Left hindlimb (tissue), 1 donor: Measurements from ENCODE around the gene SCG5.
A peak's percentile ranks its signal among the peaks of the same experiment; 100 is the strongest.

Experiments used
- DNase-seq: peaks from one replicate; pipeline ENCODE4 v3.0.0-alpha.2; 2018

The SCG5 gene

DNA sequence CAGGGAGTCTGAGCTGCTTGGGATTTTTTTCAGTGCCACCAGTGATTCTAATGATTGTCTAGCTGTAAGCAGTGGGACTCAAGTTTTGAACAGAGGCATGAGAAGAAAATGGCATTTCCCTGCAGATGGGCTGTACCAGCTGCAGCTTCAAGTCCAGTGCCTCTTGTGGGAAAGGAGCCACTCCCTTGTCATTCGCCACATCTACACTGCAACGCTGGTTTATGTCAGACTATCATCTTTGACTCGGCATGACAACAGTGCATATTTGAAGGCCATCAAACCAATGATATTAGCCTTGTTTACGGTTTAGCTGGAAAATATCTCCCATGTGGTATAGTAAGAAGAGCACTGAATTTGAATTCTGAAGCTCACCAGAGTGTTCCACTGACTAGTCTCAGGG is 22.2 kb downstream of the SCG5 start:
- DNase-seq, result no peak

DNA sequence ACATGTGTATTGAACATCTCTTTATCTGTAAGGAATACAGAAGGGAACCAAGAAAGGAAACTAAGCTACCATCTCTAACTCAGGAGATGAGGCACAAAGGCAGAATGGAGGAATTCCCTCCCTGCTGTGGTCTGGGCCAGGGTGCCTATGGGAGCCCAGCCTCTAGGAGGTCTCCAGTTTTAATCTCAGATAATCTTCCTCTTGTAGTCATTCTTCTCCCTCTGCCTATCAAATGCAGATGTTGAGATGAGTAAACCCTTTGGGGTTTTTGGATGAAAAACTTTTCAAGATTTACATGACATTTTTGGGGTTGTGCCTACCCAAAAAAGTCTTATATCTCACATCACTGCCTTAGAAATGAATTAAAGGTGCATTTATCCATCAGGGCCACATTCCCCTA is 23.3 kb downstream of the SCG5 start:
- no peak for DNase-seq

DNA sequence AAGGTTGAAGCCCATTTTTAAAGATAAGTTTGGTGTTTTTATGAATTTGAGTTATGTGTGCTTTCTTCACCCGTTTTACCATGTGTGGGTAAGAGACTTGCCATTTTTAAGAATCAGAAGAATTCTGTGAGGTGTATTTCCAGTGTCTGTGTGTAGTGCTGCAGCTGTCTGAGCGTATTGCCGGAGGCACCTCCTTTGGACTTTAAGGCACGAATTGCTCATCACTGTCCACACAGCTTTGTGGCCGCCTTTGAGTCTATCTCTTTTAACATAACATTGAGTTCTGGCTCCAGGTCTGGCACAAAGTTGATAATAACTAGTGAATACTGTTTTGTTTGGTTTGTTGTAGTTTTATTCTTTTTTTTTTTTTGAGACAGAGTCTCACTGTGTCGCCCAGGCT is 25.8 kb downstream of the SCG5 start:
- DNase-seq, result no peak

DNA sequence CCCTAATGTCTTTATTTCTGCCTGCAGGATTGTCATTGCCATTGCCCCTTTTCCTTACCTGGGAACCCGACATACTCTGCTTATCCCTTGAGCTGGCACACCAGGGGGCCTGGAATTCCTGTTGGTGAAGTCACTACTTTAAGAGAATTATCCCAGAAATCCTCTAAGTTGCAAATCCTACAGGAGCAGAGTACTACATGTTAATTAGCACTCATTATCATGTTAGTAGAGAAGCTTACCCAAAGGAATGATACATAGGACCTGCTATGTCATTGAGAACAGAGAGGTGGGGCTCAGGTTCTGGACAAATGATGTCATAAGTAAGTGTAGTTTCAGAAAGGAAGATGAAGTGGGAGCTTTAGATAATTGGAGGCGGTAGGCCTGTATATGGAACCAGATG is 27.4 kb downstream of the SCG5 start:
- DNase-seq, result no peak

DNA sequence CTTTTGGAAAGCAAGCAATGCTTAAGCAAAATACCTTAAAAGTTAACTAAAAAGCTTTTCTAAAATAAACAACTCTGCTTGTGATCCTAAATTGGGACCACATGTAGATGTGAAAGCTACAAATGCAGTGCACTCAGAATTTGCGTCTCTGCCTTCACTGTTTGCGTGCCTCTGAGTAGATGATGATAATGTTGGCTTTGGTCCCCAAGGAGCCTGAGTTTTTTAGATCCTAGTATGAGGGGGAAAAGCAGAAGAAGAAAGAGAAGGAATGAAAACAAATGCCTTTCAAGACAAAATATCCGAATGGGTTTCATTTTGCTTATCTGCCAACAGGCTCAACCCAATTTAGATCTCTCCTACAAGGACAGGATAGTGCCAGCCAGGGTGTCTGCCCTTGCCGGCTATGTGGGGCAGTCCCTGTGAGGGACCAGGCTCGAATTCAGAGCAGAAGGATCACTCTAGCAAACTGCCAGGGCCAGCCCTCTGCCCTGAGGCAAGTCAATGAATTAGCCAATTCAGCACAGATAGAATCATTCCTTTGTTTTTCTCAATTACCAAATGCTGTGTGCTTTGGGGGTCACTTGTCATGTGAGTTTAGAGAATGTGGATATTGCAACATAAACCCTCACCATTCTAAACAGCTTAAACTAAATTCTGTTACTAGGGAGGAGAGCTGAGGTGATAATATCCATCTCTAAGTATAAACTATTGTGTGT is 28.5 kb downstream of the SCG5 start:
- DNase-seq, result no peak

DNA sequence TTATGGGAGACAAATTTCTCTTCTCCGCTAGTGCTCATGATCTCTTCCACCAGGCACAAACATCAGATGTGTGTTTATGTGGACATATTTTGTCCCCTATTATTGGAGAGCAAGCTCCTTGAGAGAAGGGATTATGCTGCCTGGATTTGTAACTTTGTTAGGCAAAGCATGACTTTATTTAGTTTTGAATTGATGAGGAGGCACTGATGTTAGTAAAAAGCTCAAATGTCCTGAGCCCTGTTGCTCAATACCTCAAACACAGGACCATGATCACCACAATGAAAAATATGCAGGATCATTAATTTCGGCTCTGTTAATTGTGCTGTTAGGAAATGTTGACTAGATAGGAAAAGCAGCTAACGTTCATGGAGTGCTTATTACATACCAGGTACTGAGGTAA is 29.1 kb downstream of the SCG5 start:
- DNase-seq, result no peak

DNA sequence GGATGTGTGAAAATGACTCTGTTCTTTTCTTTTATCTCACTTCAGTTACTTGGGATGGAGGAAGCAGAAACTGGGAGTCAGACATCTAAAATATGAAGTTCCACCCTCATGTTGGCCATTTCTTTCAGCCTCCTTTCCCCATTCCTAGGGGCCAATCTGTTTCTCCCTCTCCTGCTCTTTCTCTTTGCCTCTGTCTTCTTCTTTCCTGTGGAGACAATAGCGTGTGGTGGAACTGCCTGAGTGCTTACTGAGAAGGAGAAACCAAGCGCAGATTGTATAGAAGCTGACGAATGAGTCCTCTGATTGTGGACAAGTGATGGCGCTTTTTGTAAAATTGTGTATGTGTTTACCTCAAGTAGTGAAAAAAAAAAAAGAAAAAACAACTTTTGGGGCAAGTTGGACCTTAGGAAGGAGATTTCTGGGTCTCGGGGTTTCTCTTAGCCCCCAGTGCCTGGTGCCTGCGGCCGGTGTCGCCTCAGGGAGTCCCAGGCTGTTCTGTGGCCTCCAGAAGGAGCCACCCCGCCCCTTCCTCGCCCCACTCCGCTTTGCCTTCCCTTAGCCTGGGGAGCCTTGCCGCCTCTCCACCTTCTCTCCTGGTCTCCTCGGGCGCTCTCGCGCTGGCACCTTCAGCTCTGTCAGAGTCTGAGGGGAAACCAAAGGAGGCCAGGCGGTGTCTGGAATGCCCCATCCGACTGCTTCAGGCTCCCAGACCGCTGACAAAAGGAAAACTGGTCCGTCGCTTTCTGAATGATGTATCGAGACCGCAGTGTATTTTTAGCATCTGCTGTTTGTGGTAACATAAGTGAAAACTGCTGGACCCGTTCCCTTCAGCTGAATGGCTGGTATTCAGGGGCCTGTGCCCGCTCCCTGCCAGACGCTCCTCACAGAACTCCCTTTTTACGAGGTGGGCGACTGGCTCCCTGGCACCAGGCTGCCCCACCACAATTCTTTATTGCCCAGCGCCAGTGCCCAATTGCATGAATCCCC is 30.1 kb downstream of the SCG5 start:
- DNase-seq, result peak; percentile 63

DNA sequence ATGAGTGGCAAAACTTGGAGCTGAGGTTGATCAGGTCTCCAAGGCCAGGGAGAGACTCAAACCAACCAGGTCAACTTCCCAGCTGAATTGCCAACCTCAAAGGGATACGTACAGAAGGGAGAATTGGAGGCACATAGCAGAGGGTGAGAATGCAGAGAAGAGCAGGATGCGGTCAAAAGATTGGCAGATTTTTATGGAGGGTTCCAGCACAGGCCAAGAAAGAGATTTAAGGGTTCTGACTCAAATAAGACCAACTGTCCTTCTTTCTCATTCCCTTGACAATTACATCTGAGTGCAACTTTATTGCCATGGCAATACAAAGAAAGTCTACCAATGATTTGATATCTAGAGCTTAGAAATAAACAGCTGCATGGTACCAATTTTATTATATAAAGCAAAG is 33.2 kb downstream of the SCG5 start:
- DNase-seq, result no peak

DNA sequence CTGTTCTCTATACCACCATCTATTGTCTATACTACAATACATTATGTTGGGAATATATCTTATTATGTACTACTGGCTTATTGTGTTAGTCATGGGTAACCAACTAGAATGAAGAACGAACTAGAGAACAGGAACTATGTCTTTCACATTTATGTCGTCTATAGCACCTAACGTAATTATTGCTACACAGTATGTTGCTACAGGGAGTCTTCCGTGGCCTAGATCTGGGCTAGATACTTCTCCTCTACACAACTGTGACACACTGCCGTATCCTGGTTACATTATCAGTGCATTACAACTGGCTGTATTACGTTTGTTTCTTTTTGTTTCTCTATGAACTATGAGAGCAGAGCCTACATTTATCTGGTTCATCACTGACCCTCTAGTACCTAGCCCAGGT is 34.0 kb downstream of the SCG5 start:
- no peak for DNase-seq

DNA sequence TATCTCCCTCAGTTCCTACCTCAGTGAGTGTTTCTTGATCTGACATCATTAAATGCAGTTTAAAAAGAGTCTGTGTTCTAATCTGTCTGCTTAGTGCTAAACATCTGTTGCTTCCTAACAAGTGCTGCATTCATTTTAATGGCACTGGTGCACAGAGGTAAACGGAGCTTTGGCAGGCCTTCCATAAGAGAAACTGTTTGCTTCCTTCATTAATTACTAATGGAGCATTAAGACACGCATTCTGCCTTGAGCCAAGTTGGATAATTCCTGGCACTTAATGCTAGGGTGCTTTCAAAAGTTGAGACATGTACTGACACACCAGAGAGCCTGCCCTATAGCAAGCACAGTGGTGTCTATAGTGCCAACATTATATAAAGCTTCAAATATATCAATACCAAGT is 34.7 kb downstream of the SCG5 start:
- no peak for DNase-seq

DNA sequence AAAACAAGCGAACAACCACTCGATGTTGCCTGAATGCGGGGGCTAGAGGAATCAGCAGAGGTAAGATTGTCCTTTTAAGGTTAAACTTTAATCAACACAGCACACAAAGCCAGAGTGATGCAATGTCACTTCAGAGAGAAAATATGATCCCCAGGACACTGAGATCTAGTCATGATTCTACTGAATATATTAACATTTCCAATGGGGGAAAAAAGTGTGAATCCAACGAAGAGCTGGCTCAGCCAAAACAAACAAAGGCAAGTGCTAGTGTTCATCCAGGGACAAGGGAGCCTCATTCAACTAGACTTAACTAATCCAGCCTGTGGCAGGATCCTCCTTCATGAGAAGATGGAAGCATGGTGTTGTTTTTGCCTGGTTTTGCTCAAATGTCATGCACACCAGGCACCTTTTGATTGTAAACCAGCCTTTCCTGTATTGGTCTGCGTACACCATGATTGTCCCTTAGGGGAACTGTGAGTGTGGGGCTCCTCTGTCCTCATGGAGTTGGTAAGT is 35.8 kb downstream of the SCG5 start:
- DNase-seq, result no peak

DNA sequence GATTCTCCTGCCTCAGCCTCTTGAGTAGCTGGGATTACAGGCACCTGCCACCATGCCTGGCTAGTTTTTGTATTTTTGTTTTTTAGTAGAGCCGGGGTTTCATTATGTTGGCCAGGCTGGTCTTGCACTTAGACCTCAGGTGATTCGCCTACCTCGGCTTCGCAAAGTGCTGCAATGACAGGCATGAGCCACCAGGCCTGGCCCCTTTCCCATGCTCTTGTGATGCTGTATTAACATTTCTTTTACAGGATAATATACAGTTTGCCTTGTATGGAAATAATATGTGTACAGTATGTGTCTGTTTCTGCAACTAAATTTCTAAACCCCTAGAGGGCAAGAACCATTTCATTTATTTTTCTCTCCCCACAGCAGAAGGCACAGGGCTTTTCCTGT is 37.8 kb downstream of the SCG5 start:
- DNase-seq, result no peak

DNA sequence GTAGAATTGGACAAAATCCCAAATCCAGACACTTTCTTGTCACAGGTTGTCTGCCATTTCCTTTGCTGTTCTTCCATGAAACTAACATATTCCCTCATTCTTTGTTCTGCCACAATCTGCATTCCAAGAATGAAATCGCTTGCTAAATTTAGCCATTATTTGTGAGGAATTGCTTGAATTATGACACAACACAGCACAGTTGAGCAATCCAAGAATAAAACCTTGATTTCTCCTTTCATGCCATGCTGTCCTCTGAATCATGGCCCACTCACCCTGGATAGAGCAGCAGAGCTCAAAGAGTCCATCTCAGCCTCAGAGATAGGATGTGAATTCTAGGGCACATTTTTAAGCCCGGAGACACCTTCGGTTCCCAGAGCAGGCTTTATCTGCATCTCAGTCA is 41.1 kb downstream of the SCG5 start:
- no peak for DNase-seq

DNA sequence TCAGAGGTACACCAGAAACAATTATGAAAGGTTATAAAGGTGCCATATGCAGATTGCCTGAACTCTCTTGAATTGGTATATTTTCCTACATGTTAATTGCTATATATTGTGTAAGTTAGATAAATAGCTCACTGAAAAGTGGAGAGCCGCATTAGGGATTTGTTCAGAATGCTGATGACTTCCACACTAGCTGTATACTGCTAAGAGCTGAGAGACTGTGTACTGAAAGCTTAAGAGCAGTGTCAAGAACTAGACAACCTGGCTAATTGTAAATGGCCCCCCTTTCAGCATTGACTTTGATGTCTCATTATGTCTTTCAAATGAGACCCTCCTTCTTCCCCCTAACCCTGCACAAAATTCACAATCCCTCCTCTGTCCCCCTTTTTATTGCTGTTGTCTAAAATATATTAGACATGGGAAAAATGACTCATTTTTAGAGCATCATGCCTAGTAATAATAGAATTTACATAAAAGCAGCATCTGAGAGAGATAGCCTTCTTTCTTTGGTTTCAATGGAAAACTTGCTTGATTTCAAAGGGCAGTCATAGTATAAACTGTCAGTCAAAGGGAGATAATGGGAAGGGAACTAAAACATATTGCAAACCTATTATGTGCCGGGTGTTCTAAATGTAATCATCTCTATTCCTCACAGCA is 41.6 kb downstream of the SCG5 start:
- no peak for DNase-seq

DNA sequence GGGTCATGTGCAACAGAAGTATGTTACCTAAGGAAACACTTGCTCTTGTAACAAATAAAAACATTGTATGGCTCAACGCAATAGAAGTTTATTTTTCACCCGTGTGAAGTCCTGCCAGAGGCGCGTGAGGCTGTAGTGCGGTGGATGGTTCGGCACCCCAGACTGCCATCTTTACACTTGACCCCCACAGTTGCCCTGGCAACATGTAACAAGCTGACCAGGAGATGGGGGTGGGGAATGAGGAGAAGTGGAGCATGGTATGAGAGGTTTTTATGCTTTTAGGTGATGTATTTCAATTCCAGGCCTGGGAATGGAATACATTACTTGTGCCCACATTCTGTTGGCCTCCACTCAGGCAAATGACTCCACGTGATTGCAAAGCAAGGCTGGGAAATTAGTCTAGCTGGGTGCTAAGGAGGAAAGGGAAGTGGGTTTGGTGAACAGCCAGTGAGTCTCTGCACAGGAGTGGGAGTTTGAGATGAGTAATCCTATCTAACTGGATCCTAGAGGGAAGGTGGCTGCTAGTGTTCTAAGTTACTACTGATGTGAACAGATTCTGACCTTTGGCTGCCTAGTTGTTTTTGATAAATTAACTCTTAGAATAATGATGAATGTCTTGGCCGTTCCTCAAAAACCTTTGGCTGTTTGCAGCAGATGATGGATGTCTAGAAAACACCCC is 42.5 kb downstream of the SCG5 start:
- no peak for DNase-seq

DNA sequence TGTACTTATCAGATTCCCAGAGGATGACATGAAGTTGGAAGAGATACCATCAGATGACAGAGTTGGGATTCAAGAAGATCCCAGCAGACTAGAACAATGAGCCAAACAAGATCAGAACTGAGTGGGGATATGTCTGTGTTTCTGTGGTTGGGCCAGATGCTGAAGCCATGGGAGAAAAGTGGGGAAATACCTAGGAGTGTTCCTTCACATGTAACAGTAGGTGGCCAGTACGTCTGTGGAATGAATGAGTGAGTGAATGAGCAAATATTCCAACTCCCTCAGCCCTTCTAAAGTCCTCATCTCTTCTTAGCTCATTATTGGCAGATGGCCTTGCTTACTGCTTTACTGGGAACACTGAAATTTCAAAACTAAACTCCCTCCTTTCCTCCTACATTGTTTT is 44.1 kb downstream of the SCG5 start:
- no peak for DNase-seq

DNA sequence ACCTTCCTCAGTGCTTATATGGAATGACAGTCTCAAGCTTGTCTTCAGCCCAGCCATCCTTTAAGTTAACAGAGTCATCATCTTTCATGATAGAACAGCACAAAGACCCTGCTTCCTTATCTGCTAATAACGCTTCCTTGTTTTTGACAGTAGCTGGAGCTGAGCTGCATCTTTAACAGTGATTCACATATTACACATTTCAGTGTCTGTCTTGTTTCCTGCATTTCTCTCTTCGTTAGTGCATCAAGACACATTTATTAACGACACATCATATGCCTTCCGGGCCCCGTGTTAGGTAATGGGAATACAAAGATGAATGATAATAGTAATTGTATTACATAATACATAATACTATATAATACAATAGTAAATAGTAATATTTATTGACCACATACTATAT is 46.0 kb downstream of the SCG5 start:
- no peak for DNase-seq

DNA sequence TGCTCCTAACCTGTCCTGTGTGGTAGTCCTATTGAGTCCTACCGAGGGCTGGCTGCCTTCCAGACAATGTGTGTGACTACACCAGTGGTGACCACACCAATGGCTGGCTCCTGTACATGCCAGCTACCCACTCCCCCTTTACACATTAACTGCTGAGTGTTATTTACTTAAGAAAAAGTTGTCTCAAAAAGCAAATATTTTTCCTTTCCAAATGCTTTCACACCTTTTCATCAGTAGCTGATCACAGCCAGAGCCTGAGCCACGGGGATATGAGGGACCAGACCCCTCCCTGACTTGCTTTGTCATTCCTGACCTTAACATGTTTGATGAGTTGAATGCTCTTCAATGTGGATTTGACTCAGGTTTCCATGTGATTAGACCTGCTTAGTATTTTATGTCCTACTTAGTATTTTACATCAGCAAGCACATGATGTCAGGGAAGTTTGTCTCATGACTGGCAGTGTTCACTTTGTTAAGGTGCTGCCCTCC is 46.7 kb downstream of the SCG5 start:
- no peak for DNase-seq

DNA sequence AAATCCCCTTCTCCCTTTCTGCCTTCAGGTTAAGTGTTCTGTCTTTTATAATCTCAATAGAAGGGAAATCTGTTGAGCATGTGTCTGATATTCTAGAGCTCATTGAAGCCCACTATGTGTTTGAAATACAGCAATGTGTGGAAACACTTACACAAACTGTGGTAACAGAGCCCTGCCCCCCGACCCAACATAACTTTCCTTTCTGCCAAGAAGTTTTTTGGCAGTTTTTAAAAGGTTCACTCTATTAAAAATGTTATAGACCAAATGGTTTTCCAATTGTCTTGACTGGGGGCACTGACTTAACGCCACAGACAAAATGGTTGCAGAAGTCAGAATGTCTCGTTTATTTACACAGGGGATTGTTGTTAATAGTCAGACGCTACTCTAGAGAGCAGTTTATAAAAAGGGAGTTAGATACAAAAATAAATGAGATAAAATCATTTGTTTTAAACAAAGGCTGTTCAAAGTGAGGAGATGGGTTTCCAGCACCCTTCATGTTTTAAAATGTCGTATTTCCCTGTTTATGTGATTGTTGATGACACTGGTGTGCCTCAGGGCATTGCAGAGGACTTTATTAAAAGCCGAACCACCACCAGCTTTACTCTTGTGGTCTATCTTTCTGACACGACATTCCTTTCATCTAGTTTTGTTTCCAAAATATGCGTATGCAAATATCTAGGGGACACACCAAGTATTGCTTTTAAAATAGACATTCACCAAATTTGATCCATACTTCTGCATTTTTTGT is 49.6 kb downstream of the SCG5 start:
- no peak for DNase-seq

DNA sequence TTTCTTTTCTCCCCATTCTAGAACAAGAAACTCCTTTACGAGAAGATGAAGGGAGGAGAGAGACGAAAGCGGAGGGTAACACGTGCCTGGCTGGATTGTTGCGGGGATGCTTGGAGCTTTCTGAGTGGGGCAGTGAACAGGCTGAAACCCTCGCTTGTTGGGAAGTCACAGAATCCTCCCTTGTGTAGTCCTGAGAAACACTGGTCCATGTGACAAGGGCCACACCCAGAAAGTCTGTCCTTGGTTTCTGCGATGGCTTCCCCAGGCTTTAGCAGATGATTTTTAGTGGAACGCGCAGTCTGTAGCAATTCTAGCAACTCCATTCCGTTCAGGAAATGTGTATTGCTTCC is 50.2 kb downstream of the SCG5 start:
- DNase-seq, result no peak

DNA sequence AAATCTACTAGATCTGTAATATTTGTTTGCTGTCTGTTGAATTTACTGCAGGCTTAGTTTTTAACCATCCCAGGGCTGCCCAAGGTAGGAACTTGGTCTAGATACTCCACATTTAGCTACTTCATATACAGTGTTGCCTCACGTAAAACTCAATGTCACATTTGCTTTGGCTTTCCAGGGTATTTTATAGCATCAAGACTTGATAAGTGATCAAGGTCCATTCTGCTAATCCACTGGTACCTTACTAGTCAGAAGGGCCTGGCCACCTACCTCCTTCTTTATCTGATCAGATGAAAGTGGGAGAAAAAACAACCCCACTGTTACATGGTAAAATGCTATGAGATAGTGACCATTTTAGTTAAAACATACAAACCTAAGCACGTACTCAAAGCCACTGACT is 50.8 kb downstream of the SCG5 start:
- DNase-seq, result no peak
